Bronchial epithelial cell (primary cell): ENCODE data around the gene PPP4R1. TPM values are rescaled to one million over a fixed set of nuclear protein-coding genes. Genes with fewer than 3 reads are reported as not detected.
A peak's percentile ranks its signal among the peaks of the same experiment; 100 is the strongest.

Source experiments
- DNase-seq: peaks from one replicate; pipeline ENCODE4 v3.0.0-alpha.2; 2010; ENCODE audit warnings: low read depth
- FAIRE-seq: peaks from 2 replicates; lab custom pipeline; 2011; peaks lifted over from hg19 to GRCh38; lab: Jason Lieb, UNC
- H3K27me3 ChIP-seq: 2 replicates; pipeline ENCODE4 v1.5.1; 2011; ENCODE audit warnings: low read length; ENCODE audit not compliant: control insufficient read depth, insufficient read depth
- H3K36me3 ChIP-seq: 2 replicates; pipeline ENCODE4 v1.5.1; 2011; ENCODE audit warnings: low read length; ENCODE audit not compliant: control insufficient read depth, insufficient read depth
- H3K4me3 ChIP-seq: 2 replicates; pipeline ENCODE4 v1.5.1; 2011; ENCODE audit warnings: mild to moderate bottlenecking, low read depth, low read length, control low read depth
- total RNA-seq: library from RNA; depleted of rRNA; stranded (reverse); fragments of >200 nt; gene quantifications from 2 replicates; pipeline ENCODE4 v1.2.1, GENCODE V29; 2014
- TF ChIP-seq, protein P1 (sequence below): IDR thresholded peaks from 2 replicates; pipeline ENCODE4 v1.5.1; 2011; ENCODE audit warnings: mild to moderate bottlenecking, moderate library complexity, low read length, control low read depth, inconsistent platforms; ENCODE audit not compliant: insufficient read depth, severe bottlenecking

PPP4R1 gene
- total RNA-seq, 1 donor from 2014 or later: 187 TPM

- no peaks in the 10 kb centered on the region for H3K27me3 ChIP-seq
- H3K36me3 ChIP-seq: peaks cover 20% of the 10 kb centered on the region
- no peak overlapping the region for H3K4me3 ChIP-seq
- FAIRE-seq: no peak
- no peak for DNase-seq
- TF ChIP-seq, protein P1, sequence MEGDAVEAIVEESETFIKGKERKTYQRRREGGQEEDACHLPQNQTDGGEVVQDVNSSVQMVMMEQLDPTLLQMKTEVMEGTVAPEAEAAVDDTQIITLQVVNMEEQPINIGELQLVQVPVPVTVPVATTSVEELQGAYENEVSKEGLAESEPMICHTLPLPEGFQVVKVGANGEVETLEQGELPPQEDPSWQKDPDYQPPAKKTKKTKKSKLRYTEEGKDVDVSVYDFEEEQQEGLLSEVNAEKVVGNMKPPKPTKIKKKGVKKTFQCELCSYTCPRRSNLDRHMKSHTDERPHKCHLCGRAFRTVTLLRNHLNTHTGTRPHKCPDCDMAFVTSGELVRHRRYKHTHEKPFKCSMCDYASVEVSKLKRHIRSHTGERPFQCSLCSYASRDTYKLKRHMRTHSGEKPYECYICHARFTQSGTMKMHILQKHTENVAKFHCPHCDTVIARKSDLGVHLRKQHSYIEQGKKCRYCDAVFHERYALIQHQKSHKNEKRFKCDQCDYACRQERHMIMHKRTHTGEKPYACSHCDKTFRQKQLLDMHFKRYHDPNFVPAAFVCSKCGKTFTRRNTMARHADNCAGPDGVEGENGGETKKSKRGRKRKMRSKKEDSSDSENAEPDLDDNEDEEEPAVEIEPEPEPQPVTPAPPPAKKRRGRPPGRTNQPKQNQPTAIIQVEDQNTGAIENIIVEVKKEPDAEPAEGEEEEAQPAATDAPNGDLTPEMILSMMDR: no peak
These were observed 79.5 kb downstream of the PPP4R1 start for GRCh38 chr18:9534844-9535243.

GRCh38 chr18:9531791-9532410 is 82.5 kb downstream of the PPP4R1 start:
- FAIRE-seq (no peak), DNase-seq (no peak)
- no peak overlapping the region for H3K4me3 ChIP-seq
- H3K36me3 ChIP-seq: peaks cover 16% of the 10 kb centered on the region
- TF ChIP-seq, protein P1: no peak
- H3K27me3 ChIP-seq: no peaks in the 10 kb centered on the region

- no peak overlapping the region for H3K4me3 ChIP-seq
- peaks cover 14% of the 10 kb centered on the region for H3K36me3 ChIP-seq
- TF ChIP-seq, protein P1: no peak
- FAIRE-seq: no peak
- H3K27me3 ChIP-seq: no peaks in the 10 kb centered on the region
- DNase-seq: no peak
These were observed 83.9 kb downstream of the PPP4R1 start for GRCh38 chr18:9530226-9531009.

DNA sequence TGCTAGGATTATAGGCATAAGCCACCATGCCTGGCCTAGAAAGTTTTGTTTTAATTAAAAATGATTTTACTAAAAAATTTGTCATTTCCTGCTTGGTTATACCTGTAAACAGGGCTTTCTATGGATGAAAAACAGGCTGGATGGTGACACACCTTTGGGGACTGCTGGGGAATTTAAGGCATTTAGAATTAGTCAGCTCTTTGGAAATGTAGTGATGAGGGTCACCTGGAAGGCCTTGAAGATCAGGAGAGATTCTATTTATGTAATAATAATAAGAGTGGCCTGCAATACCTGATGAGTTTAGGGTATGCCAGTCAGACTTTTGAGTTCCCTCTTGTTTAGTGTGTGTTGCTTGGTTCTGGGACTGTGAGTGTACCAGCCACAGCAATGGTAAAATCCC is 87.9 kb downstream of the PPP4R1 start:
- TF ChIP-seq, protein P1: no peak
- no peak overlapping the region for H3K4me3 ChIP-seq
- no peaks in the 10 kb centered on the region for H3K27me3 ChIP-seq
- DNase-seq (peak; percentile 59), FAIRE-seq (no peak)
- peaks cover 4% of the 10 kb centered on the region for H3K36me3 ChIP-seq

- Histone ChIP-seq H3K36me3 (peaks cover 3% of the 10 kb centered on the region), H3K4me3 (no peak overlapping the region), H3K27me3 (no peaks in the 10 kb centered on the region)
- DNase-seq (no peak), FAIRE-seq (no peak)
- TF ChIP-seq, protein P1: no peak
These were observed 91.4 kb downstream of the PPP4R1 start for GRCh38 chr18:9522952-9523351.

- DNase-seq: no peak
- no peak overlapping the region for H3K4me3 ChIP-seq
- H3K36me3 ChIP-seq: peaks cover 5% of the 10 kb centered on the region
- H3K27me3 ChIP-seq: no peaks in the 10 kb centered on the region
- FAIRE-seq: no peak
- TF ChIP-seq, protein P1: no peak
These were observed 92.6 kb downstream of the PPP4R1 start for GRCh38 chr18:9521770-9522169.
